ENCODE data around the gene ADGRD1. TPM values are rescaled to one million over a fixed set of nuclear protein-coding genes. Genes with fewer than 3 reads are reported as not detected.
"Not testable (repeated sequence)": the region's sequence is repeated elsewhere in the genome, so short reads cannot be mapped to it uniquely, and the experiment has no call there.

ADGRD1 gene
- total RNA-seq, 1 experiment from 2014 or later, result 0.21 TPM

GRCh38 chr12:131071950-131072349 lies 118.2 kb downstream of the ADGRD1 start:
- not testable (repeated sequence) for DNase-seq (ENCODE audit: low spot score)

- no peak for DNase-seq (ENCODE audit: low spot score)
Measured at GRCh38 chr12:131072451-131073230, 118.9 kb downstream of the ADGRD1 start.

- no peak for DNase-seq (ENCODE audit: low spot score)
Measured at GRCh38 chr12:131074221-131075083, 120.7 kb downstream of the ADGRD1 start.

GRCh38 chr12:131075194-131075593 lies 121.5 kb downstream of the ADGRD1 start:
- no peak for DNase-seq (ENCODE audit: low spot score)

- DNase-seq (ENCODE audit: low spot score), result no peak
Measured at GRCh38 chr12:131075611-131076010, 121.9 kb downstream of the ADGRD1 start.

- no peak for DNase-seq (ENCODE audit: low spot score)
Measured at GRCh38 chr12:131076296-131076695, 122.6 kb downstream of the ADGRD1 start.

- no peak for DNase-seq (ENCODE audit: low spot score)
Measured at GRCh38 chr12:131076791-131077747, 123.4 kb downstream of the ADGRD1 start.

GRCh38 chr12:131077931-131078391 lies 124.3 kb downstream of the ADGRD1 start:
- DNase-seq (ENCODE audit: low spot score), result no peak

- no peak for DNase-seq (ENCODE audit: low spot score)
Measured at GRCh38 chr12:131082290-131083194, 128.8 kb downstream of the ADGRD1 start.

GRCh38 chr12:131084341-131085011 lies 130.8 kb downstream of the ADGRD1 start:
- DNase-seq (ENCODE audit: low spot score), result no peak

- no peak for DNase-seq (ENCODE audit: low spot score)
Measured at GRCh38 chr12:131085125-131085815, 131.6 kb downstream of the ADGRD1 start.

GRCh38 chr12:131085816-131086591 lies 132.3 kb downstream of the ADGRD1 start:
- no peak for DNase-seq (ENCODE audit: low spot score)

- no peak for DNase-seq (ENCODE audit: low spot score)
Measured at GRCh38 chr12:131087302-131087818, 133.7 kb downstream of the ADGRD1 start.

- no peak for DNase-seq (ENCODE audit: low spot score)
Measured at GRCh38 chr12:131087991-131088700, 134.4 kb downstream of the ADGRD1 start.

GRCh38 chr12:131088701-131089530 lies 135.2 kb downstream of the ADGRD1 start:
- no peak for DNase-seq (ENCODE audit: low spot score)

GRCh38 chr12:131089531-131090273 lies 136.0 kb downstream of the ADGRD1 start:
- no peak for DNase-seq (ENCODE audit: low spot score)
